Stimulated activated CD8-positive, alpha-beta memory T cell treated with anti-CD3 and anti-CD28 coated beads, Interleukin-12 subunit alpha, Interleukin-12 subunit beta, amount 100 ng/mL, for 4 hours (primary cell): ENCODE data around the gene FOXF2.
"Not testable (repeated sequence)": the region's sequence is repeated elsewhere in the genome, so short reads cannot be mapped to it uniquely, and the experiment has no call there.

Experiments used
- DNase-seq: peaks from one replicate; pipeline ENCODE4 v3.0.0-alpha.2; 2020; ENCODE audit warnings: low read depth

FOXF2 gene

DNA sequence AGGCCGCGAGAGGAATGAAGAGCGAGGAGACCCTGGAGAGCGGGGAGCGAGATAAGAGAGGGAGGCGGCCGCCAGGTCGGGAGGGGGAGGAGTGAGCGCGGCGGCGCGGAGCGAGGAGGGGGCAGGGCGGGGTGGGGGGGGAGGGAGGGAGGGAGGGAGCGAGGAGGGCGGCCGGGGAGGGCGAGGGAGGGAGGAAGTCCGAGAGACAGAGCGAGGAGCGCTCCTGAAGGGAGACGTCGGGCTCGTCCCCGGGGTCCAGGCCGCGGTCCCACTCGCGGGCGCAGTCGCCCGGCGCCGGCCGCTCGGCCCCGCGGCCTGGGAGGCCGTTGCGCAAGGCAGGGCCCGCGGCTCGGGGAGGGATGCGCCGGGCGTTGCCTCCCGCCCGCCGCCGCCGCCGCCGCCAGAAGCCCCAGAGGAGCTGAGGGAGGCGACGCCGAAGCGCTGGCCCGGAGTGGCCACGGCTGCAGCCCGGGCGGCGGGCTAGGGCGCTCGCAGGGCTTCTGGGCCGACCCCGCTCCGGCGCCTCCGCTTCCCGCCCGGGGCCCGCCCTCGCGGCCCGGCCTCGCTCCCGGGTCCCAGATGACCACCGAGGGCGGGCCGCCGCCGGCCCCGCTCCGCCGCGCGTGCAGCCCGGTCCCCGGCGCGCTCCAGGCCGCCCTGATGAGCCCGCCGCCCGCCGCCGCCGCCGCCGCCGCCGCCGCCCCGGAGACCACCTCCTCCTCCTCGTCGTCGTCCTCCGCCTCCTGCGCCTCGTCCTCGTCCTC is at the start of gene FOXF2:
Gene FOXF2 (plus strand): TSS at position 208 of the 764 bp plus-strand sequence. CDS start 372 bp downstream, at position 580.
- no peak for DNase-seq

GRCh38 chr6:1346101-1346500 is 43.3 kb upstream of the FOXF2 start:
- DNase-seq = no peak

DNA sequence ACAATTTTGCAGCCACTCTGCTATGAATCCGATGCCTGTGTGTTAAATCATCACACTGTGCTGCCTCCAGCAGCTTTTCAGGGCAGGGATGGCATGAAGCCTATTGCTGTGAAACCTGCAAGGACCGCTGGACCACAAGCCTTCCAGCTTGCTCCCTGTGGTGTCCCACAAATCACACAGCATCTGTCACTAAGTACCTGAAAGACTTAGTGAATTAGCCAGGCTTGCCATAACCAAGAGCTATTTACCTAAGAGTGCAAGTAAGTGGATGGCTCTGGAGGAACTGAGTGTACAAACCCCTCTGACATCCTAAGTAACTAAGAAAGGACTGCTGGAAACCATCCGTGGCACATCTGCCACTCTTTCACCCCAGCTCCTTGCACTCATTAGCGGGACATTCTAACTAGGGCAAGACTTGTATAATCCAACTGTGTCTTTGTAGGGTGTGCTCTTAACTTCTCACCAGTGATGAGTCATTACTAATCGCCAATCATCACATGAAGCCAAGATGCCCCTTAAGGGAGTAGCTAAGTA is 42.8 kb upstream of the FOXF2 start:
- no peak for DNase-seq

DNA sequence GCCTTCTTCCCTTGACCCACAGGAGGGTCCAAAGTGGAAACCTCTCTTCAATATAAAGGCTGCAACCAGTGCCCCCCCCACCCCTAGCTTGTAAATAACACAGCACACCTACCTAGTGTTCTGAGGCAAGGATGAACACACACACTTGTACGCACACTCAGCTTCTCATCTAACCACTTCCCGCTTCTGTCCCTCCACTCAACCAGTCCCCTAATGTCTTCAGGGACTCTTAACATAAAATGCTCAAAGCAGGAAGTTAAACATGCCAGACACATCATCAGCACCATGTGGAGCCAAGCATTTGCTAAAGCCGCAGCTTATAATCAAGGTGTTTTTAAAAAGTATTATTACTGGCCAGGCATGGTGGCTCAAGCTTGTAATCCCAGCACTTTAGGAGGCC is 42.2 kb upstream of the FOXF2 start:
- no peak for DNase-seq

DNA sequence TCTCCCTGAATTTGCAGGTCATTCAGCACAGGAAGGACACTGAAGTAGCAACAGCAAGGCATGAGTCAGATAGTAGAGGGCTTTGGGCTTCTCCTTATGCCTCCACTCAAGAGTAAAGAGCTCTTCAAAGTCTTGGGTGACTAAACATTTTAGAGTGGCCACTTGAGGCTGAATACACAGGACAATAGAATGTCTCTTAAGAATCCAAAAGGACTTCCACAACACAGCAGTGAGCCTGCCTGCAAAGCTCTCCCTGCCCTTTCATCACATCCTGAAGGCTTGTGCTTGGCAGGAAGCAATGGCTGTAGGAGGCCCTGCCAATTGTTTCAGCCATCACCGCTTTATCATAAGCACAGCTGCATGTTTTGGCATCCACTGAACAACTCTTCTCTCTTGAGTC is 40.7 kb upstream of the FOXF2 start:
- no peak for DNase-seq

GRCh38 chr6:1349655-1350054 is 39.7 kb upstream of the FOXF2 start:
- DNase-seq = no peak

DNA sequence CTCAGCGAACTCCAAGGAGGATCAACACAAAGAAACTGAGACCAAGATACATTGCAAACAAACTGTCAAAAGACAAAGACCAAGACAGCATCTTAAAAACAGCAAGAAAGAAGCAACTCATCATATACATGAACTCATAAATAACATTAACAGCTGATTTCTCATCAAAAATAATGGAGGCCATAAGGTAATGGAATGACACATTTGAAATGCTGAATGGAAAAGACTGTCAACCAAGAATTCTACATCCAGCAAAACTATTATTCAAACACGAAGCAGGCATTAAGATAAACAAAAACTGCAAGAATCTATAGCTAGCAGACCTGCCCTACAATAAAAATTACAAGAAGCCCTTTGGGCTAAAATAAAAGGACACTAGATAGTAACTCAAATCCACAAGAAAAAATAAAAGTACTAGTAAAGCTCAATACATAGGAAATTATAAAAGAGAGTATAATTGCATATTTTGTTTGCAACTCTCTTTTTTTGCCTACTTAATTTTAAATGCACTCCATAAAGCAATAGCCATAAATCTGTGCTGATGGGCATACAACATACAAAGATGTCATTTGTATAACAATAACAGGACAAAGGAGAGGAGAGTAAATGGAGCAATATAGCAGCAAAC is 37.9 kb upstream of the FOXF2 start:
- DNase-seq = no peak

DNA sequence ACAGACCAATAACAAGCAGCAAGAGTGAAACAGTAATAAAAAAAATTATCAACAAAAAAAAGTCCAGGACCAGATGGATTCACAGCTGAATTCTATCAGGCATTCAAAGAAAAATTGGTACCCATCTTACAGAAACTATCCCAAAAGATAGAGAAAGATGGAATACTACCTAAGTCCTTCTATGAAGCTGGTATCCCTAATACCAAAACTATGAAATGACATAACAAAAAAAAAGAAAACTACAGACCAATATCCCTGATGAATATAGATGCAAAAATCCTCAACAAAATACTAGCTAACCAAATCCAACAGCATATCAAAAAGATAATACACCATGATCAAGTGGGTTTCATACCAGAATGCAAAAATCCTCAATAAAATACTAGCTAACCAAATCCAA is 34.3 kb upstream of the FOXF2 start:
- not testable (repeated sequence) for DNase-seq

DNA sequence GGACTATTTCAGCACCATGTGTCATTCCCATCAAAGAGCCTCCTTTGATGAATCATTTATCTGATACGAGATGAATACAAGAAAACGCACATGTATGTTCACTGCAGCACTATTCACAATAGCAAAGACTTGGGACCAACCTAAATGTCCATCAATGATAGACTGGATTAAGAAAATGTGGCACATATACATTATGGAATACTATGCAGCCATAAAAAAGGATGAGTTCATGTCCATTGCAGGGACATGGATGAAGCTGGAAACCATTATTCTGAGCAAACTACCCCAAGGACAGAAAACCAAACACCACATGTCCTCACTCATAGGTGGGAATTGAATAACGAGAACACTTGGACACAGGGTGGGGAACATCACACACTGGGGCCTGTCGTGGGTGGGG is 27.7 kb upstream of the FOXF2 start:
- DNase-seq = not testable (repeated sequence)

- DNase-seq = no peak
Measured at GRCh38 chr6:1362643-1363042, 26.7 kb upstream of the FOXF2 start.

GRCh38 chr6:1363298-1363697 is 26.1 kb upstream of the FOXF2 start:
- no peak for DNase-seq

DNA sequence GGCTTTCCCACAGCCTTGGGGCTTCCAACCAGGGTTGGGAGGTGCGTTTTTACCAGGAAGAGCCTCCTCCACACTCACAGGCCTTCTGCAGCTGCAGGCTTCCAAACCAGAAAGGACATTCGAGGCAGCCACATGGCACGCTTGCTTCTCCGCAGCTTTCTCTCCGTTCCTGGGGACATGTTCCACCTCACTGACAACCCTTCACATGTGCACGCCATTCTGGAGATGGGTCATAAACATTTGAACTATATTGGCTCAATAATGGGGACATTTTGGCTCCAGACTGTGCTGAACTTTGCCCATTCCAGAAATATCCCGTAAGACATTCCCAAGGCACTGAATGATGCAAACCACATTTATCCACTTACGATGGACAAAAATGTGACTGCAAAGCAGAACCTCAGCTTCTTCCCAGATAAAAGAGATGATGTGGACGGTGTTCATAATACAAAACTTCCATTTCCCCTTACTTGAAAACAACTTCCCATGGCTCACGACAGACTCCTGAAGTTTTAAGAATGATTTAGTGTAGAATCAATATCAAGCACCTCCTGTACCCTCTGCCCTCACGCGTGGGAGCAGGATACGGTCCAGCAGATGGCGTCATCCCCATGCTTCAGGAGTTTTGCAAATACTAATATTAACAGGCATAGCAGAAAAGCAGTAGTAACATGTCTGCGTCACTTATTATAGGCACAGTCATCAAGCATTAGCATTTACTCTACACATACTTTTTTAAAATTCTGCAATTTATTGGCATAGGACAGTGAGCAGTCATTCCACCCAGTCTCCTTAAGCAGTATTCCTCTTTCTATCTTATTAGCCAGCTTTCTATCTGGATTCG is 25.4 kb upstream of the FOXF2 start:
- no peak for DNase-seq

- no peak for DNase-seq
Measured at GRCh38 chr6:1364791-1365190, 24.6 kb upstream of the FOXF2 start.

DNA sequence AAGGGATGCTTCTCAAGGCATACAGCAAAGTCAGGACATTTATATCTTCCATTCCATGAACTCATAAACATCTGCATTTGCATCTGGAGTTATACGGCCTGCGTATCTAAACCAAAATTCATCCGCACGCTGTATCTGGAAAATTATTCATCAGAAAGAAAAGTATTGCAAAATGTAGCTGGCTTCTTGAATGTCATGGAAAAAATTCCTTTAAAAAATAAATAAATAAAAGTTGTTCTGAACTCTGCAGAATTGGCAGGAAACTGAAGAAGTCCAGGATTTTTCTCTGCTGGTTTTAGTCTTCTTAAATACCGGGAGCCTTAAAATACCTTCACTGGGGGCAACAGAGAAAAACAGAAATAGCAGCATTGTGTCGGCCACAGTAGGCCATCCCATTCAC is 23.7 kb upstream of the FOXF2 start:
- DNase-seq = no peak

DNA sequence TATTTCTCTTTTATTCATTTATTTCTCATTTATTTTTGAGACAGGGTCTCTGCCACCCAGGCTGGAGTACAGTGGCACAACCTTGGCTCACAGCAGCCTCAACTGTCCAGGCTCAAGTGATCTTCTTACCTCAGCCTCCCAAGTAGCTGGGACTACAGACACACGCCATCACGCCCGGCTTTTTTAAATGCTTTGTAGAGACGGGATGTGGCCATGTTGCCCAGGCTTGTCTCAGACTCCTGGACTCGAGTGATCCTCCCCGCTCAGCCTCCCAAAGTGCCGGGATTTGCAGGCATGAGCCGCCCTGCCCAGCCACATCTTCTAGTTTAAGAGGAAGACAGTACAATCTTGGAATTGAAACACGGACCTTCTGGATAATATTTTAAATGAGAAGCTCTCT is 21.6 kb upstream of the FOXF2 start:
- no peak for DNase-seq

DNA sequence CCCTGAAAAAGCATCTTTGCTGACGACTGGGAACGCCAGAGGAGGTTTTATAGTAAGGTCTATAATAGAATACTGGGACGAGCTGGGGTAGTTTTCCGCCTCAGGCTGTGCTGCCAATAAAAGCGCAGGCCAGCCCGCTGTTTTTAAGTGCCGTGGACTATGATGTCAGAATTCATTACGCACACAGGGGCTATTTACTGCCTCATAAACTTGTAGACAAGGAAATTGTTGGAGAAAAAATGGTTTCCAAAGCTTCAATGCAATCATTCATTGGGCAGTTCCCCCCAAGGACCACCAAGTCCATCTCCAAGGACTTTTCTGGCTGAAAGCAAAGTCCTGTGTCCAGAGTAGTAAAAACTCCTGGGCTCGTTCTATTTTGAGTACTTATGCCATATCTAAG is 20.4 kb upstream of the FOXF2 start:
- DNase-seq = no peak

- not testable (repeated sequence) for DNase-seq
Measured at GRCh38 chr6:1369695-1370094, 19.7 kb upstream of the FOXF2 start.

GRCh38 chr6:1371933-1372332 is 17.4 kb upstream of the FOXF2 start:
- no peak for DNase-seq

DNA sequence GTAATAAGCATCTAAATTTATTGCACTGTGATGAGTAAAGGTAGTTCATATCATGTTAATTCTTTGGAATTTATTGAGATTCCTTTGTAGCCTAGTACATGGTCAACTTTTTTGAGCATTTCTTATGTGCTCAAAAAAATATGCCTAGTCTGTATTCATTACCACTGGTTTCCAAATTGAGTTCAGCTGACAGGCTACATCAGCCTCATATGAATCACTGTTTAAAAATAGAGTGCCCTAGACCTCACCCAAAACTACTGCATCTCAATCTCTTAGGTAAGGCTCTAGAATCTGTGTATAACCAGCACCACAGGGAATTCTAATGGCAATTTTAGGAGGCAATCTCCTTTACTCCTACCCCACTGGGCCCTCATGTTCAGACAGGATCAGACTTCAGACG is 16.7 kb upstream of the FOXF2 start:
- DNase-seq = no peak

DNA sequence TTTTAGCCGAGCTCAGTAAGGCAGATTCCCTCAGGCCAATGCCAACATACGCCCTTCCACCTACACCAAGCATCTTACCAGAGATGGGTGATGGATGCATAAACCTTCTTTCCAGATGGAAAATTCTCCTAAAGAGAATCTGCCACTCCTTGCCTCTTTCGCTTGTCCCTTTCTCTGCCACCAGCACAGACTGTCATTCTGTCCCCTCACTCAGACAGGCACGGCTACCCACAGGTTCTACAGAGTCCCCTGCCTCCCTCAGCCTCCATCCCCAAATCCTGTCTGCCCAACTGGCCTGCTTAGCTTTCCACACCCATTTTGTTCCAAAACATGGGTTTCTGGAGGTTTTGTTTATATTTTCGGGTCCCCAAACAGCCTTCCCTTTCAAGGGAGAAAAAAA is 12.7 kb upstream of the FOXF2 start:
- no peak for DNase-seq

GRCh38 chr6:1377526-1377925 is 11.8 kb upstream of the FOXF2 start:
- no peak for DNase-seq
